NCI-H524 (cell line): Measurements from ENCODE around the gene GOSR2.
A peak's percentile ranks its signal among the peaks of the same experiment; 100 is the strongest.
"Not testable (repeated sequence)": the region's sequence is repeated elsewhere in the genome, so short reads cannot be mapped to it uniquely, and the experiment has no call there.

Experiments
- DNase-seq, 2 experiments: peaks; one replicate each; lab custom pipeline; 2025; lab: John Stamatoyannopoulos, UW

GOSR2 gene

DNA sequence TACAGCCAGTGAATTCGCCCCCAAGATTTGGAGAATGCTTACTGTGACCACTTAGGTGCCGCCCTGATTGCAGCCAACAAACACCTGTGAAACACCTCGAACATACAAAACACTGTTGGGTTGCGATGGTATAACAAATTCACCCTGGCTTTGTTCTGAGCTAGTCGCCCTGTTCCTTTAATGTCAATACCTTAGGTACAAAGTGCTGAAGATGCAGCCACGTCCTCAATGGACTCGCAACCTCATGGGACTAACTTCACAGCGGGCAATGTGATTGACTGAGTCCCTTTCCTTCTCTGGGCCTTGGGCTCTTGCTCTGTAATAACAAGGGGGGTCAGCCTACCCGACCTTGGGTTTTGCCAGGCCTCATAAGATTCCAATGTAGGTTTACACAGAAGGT, 28.9 kb upstream of the GOSR2 start:
- no peak for DNase-seq

DNA sequence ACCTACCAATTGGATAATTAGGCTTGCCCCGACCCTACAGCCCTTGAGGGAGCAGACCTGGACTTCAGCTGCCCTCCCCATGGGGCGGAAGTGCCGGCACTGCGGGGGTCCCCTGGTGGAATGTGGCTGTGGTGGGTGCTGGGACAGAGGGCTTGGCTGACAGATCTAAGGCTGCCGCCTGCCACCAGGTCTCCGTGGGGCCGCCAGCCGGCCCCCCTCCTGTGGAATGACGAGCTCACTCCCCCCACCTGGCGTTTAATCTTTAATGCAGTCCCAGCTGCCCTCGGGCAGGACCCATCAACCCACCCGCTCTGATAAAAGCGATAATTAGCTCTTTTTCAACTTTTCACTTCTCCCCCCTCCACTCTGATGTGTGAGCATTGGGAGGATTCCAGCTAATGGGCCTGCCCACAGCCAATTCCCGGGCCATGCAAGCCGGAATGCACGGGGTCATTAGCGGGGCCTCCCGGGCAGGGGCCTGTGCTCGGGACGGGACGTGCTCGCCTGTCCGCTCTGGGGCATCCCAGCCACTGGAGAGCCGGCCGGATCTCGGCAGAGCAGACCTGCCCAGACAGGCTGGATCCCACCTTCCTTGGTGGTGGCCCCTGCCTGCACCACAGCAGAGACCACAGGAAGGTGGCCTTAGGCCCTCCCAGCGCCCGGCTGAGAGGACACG, 28.3 kb upstream of the GOSR2 start:
- no peak for DNase-seq

DNA sequence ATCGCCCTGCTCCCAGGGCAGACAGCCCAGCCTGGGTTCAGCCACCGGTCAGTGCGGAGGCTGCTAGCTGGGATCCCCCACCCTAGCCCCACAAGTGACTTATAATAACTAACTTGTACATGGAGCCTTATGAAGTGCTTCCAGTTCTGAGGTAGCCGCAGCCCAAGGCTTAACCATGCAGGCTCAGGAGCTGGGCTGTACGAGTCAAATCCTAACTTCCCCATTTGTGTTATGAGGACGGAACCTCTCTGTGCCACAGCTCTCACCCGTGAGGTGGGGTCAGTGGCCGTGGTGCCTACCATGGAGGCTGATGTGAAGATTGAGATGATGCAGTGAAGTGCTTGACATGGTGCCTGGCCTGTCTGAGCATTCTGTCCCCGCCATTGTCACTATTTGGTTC, 27.8 kb upstream of the GOSR2 start:
- no peak for DNase-seq

DNA sequence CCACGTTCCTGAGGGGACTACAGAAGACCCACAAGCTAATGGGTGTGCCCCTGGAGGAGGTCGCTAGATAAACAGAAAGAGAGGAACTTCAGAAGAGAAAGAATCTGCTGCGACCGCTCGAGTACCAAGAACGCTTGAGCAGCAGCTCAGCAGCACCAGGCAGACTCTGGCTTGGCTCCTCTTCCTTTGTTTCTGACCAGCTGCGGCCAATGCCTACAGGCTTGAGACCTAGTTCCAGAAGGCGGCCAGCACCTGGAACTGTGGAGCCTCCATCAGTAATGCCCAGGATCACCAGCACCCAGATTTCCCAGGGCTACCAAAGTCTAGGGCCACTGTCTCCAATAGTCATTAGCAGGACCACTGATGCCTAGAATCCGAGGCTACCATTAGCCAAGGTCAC, 26.0 kb upstream of the GOSR2 start:
- DNase-seq, result no peak

DNA sequence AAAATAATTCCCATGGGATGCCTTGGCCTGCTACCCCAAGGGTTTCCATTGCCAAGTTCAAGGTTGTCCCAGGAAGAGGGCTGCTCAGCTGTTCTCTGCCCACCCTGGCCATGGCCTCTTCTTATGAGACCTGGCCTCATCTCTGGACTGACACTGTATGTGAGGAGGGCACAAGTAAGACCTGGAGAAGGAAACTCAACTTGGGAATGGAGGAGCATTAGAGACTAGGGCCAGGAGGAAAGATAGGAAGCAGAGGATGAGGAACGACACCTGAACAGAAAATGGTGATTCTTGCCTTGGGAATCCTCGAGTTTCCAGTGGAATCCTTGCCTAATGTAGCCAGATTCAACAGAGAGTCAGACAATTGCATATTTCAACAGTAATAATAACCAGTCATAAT, 24.6 kb upstream of the GOSR2 start:
- no peak for DNase-seq

DNA sequence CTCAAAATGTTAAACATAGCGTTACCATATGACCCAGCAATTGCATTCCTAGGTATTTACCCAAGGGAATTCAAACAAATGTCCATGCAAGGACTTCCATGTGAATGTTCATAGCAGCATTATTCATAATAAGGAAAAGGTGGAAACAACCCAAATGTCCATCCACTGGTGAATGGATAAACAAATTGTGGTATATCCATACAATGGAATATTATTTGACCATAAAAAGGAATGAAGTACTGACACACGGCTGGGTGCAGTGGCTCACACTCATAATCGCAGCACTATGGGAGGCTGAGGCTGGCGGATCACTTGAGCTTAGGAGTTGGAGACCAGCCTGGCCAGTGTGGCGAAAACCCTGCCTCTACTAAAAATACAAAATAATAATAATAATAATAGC, 24.1 kb upstream of the GOSR2 start:
- no peak for DNase-seq

DNA sequence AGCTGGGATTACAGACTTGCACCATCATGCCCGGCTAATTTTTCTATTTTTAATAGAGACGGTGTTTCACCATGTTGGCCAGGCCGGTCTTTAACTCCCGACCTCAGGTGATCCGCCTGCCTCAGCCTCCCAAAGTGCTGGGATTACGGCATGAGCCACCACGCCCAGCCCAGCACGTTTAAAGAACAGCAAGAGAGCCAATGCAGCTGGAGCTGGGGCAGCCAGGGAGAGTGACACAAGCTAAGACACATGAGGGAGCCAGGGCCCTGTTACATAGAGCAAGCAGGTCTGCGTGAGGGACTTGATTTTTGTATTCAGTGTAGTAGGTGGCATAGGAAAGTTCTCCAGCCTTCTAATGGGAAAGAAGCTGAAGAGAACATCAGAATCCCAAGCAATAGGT, 21.7 kb upstream of the GOSR2 start:
- no peak for DNase-seq

DNA sequence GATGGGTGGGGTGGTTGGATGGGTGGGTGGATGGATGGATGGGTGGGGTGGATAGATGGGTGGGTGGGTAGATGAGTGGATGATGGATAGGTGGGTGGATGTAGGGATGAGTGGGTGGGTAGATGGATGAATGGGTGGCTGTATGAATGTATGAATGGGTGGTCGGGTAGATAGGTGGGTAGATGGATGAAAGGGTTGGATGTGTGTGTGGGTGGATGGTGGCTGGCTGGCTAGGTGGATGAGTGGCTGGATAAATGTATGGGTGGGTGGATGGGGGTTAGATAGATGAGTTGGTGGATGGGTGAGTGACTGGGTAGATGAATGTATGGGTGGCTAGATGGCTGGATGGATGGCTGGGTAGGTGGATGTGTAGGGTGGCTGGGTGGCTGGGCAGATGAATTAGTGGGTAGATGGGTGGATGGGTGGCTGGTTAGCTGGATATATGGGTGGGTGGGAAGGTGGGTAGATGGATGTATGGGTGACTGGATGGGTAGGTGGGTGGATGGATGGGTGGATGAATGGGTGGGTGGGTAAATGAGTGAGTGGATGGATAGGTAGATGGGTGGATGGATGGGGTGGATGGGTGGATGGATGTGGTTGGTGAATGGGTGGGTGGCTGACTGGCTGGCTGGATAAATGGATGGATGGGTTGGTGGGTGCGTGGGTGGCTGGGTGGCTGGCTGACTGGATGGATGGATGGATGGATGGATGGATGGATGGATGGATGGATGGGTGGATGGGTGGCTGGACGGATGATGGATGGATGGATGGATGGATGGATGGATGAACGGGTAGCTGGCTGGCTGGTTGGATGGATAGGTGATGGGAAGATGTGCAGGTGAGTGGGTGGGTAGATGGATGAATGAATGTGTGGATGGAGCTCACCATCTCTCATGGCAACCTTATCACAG, 18.9 kb upstream of the GOSR2 start:
- DNase-seq, result no peak

DNA sequence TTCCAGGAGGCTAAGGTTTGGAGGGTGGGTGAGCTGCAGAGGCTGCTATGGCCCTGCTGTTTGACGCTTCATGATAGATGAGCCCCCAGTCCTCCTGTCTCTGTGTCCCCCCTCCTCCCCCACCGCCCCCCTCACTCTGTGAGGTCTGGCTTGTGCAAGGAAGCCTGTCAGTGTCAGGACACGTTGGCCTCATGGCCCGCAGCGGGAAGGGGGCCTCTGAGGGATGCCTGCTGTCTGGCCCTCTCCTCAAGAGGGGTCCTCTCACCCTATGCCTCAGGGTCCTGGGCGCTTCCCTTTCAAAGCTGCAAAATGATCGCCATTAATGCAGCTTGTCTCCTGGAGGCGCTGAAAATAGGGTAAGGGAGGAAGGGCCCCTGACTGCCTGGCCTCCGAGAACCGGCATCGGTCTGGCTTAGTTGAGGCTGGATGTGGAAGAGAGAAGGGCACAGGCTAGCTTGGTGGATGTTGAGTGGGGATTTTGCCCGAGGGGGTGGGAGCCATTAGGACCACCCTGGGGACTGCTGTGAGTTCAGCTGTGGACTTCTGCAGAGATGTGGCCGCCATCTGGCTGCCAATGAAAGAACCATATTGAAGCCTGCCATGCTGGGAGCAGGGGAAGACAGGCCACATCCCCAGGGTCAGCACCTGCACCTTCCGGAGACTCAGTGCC, 14.8 kb upstream of the GOSR2 start:
- DNase-seq, result no peak

DNA sequence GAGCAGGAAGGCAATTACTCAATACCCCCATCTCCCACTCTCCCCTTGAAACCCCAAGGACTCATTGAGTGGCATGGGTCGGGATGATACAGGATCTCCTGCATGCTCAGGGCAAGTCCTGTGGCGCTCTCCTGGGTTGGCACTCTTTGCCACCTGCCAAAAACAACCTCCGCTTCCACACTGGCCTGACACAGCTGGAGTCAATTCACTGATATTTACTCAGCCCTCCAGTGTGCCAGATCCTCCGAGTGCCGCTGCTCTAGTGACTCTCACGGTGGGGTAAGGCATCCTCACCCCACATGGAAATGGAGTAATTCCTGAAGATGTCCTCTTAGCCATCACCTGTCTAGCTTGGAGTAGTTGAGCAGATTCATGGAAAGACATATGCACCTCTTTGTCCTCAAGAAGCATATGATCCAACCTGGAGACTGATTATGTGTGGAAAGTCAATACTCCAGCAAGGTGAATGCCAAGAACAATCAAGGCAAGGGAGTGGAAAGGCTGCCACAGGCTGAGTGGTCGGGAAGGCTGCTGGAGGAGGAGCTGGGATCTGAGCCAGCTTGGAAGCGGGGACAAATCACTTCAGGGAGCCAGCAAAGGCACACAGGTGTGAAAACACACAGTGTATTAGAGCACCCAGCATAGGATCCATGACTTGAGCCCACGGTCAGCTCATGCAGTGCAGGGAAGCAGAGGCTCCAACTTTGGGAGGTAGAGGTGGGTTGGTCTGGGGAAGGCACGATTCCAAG, 12.6 kb upstream of the GOSR2 start:
- no peak for DNase-seq

DNA sequence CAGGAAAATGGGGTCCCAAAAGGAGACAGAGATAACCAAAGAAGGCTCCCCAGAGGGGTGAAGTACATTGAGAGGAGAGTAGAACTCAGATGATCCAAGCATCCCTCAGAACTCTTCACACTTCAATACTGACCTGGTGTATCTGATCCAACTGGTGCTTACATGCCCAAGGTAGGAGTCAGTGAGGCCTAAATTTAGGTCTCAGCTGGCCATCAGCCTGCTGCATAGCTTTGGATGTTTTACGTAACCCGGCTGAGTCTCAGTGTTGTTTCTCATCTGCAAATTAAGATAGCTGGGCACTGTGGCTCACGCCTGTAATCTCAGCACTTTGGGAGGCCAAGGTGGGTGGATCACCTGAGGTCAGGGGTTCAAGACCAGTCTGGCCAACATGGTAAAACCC, 11.6 kb upstream of the GOSR2 start:
- DNase-seq, result no peak

DNA sequence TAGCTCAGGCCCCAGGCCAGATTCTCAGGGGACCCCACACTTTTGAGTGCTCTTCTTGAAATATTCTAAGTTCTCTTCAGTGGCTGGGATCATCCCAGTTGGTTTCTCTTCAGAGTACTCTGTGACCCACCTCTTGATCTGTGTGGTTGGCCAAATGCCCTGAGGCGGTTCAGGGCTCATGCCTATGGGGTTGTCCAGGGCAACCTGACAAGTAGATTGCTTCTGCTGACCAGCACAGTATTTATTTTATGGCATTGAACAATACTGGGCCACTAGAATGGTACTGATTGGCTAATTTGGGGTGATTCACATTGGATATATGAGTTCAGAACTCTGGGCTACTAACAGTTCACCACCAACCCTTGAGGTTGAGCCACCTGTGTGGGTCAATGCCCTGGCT, 7.4 kb upstream of the GOSR2 start:
- no peak for DNase-seq

DNA sequence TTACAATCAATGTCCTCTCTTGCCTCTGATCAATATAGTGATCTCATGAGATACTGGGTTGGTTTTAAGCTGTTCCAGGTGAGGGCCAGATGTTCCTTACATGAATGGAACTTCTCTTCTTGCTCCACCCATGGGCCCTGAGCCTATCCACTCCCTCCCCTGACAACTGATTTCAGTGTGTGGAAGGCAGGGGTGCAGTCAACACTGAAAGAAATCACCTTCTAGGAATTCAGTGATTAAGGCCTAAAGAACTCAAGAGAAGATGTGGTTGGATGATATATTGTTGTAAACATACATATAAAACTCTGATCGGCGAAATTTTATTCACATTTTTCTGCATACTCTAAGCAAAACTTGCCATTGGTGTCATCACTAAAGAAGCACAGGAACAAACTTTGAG, 6.7 kb upstream of the GOSR2 start:
- DNase-seq, result no peak

DNA sequence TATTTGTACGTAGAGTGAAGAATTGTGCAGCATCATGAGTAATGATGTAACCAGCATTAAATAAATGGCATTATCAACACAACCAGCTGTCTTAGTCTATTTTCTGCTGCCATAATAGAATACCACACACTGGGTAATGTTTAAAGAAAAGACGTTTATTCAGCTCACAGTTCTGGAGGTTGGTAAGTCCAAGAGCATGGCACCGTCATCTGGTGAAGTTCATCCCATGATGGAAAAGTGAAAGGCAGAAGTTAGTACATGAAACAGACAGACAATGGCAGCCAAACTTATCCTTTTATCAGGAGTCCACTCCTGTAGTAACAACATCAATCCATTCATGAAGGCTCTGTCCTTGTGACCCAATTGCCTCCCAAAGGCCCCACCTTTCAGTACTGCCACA, 6.3 kb upstream of the GOSR2 start:
- no peak for DNase-seq

DNA sequence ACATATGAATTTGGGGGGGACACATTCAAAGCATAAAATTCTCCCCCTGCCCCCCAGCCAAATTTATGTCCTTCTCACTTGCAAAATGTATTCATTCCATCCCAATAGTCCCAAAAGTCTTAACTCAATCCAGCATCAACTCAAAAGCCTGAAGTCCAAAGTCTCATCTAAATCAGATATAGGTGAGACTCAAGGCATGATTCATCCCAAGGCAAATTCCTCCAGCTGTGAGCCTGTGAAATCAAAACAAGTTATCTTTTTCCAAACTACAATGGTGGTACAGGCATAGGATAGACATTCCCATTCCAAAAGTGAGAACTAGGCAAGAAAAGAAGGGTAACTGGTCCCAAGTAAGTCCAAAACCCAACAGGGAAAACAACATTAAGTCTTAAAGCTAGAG, 5.9 kb upstream of the GOSR2 start:
- no peak for DNase-seq

DNA sequence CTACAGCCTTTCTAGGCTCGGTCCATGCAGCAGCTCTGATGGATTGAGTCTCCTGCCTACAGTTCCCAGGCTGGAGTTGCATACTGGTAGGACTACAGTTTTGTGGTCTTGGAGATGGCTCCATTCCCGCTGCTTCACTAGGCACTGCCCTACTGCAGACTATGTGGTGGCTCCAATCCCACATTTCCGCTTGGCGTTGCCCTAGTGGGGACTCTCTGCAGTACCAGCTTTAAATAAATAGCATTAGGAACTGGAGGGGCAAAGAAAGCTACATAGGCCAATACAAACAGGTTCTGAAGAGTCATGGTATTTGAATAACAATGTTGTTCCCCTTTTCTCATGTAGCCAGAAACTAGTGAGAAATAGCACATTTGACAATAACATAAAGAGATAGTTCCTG, 5.4 kb upstream of the GOSR2 start:
- no peak for DNase-seq

DNA sequence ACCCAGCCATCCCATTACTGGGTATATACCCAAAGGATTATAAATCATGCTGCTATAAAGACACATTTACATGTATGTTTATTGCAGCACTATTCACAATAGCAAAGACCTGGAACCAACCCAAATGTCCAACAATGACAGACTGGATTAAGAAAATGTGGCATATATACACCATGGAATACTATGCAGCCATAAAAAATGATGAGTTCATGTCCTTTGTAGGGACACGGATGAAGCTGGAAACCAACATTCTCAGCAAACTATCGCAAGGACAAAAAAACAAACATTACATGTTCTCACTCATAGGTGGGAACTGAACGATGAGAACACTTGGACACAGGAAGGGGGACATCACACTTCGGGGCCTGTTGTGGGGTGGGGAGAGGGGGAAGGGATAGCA, 998 bp upstream of the GOSR2 start:
- not testable (repeated sequence) for DNase-seq

DNA sequence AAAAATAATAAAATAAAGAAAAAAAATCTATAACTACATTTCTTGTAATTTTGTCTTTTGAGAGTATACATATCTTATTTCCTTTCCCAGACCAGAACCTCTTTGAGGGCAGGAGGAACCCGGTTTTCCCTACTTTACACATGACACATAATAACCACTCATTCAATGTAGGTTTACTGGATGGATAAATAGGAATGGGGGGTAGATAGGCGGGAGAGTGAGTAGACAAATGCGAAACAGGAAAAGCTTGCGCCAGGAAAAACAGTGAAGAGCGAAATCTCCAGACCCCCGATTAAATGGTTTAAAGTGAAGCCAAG, 515 bp upstream of the GOSR2 start:
- no peak for DNase-seq

DNA sequence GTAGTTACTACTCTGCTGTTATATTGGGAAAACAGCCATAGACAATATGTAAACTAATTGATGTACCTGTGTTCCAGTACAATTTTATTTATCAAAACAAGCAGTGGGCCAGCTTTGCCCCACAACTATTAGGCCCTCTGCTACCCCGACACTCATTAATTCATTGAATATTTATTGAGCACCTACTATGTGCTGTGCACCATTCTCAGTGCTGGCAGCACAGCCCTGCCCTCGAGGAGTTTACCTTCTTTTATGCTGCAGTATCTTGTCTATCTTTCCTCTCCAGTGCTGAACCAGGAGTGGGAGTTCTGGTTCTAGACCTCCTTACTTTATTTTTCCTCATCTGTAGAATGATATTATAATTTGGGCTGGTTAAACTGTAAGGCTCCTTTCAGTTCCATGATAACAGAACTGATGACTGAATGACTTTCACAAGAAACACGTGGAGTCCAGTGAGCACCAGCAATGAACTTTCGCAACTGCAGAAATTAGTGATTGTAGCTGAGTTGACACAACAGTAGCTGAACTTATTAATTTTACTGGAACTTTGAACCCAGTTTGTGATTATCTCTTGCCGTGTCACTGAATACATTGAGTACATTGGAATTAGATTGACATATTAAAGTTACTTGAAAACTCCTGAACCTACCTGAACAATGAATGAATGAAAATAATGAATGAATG, 2.4 kb downstream of the GOSR2 start:
- no peak for DNase-seq

DNA sequence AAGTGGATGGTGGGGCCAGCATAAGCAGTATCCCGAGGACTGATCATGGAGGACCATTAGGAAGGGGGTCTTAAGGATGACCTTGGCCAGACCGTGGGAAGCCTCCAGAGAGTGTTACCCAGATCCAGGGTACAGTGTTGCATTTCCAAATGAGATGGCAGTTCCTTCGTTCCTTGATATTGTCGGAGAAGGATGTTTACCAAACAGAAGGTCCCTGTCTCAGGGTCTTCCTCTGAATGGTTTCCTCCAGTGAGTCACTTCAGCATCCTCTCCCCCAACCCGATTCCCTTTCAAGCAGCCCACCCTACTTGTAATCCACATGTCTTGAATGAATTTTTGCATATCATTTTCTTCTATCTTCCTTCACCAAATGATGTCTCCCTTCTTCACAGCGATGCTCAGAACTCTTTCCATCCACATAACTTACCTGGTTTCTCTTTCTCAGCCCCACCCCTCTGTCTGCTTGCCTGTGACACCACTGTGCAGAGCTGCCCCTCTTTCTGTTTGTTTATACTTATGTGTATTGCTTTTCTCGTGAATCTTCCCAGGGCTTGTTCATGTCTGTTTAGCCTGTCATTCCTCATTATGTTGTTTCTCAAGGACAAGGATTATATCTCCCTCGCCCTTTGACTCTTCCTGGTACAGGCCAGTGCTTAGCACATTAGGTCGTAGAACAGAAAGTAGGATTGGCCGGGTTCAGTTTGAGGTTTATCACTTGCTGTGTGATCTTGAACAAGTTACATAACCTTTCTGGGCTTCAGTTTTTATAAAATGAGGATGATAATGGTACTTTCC, 5.7 kb downstream of the GOSR2 start:
- DNase-seq, result no peak

DNA sequence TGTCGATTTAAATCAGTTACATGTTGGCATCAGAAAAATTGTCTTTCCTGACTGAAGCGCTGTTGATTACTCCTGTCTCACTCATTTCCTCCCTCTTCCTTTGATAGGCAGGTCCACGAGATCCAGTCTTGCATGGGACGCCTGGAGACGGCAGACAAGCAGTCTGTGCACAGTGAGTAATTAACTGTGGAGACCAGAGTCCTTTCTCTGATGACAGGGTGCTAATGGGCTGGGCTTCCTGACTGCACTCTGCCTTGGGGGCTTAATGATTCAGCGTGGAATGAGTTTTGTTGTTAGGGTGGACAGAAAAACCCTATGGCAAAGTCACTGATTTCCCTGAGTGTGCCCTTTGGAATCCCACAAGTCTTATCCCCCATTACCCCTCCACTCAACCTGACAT, 6.5 kb downstream of the GOSR2 start:
- DNase-seq, result peak in 1 of 2 experiments; percentile 21
